GM21576 (cell line): ENCODE measurements around the gene PSMF1.

Source experiments
- ATAC-seq: cut with Tn5 transposase; IDR thresholded peaks from one replicate; pipeline ENCODE4 v1.9.1; 2021; ENCODE audit warnings: mild to moderate bottlenecking, moderate library complexity; ENCODE audit not compliant: unreplicated experiment

PSMF1 gene

DNA sequence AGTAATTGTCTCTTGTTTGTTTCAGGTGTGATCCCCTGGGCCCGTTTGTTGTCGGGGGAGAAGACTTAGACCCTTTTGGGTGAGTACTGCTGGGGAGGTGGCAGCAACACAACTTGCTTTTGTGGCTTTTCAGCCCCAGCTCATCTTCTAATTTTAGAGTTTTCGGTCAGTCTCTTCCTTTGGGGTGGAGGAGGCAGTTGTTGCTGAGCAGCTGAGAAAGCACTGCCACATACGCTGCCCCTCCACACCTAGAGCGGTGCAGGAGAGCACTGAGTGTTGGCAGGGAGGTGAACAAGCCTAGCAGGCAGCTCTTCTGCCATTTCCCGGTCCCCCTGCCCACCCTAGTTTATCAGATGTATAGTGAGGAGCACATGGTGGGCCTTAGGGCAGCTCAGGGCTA, 44.7 kb downstream of the PSMF1 start:
- ATAC-seq: no peak

DNA sequence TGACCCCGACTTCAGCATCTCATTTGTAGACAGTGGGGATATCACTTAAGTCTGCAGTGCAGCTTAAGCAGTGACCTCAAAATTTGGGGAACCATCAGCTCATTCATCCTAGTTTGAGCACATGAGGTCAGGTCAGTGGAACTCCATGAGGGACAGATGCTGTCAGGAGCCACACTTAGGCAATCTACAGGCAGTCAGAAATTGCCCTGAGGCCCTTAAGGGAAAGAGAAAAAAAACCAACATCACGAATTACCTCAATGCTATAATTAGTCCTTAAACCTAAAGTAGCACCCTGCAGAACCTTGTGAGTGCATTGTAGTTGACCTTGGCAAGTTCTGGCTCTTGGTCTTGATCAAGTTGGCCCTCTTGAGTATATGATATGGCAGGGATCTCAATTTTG, 45.3 kb downstream of the PSMF1 start:
- ATAC-seq: no peak

GRCh38 chr20:1164871-1165270, 46.5 kb downstream of the PSMF1 start:
- no peak for ATAC-seq

GRCh38 chr20:1165521-1165920, 47.1 kb downstream of the PSMF1 start:
- no peak for ATAC-seq

DNA sequence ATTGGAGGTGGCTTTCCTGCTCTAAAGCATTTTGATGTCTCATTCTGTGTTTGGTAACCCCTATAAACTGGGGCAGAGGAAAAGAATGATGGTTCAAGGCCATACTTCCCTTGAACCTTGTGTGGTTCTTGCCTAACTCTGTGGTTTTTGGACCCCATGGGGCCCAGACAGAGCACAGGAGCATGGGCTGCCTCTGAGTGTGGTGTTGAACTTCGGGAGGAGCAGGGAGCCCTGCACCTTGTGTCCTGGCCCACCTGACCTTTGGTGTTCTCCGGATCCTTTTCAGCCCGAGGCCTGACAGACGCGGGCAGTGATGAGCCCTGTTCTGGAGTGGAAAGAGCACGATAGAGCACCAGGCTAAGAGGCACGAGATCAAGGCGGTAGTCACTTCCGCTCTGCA, 47.5 kb downstream of the PSMF1 start:
- no peak for ATAC-seq

DNA sequence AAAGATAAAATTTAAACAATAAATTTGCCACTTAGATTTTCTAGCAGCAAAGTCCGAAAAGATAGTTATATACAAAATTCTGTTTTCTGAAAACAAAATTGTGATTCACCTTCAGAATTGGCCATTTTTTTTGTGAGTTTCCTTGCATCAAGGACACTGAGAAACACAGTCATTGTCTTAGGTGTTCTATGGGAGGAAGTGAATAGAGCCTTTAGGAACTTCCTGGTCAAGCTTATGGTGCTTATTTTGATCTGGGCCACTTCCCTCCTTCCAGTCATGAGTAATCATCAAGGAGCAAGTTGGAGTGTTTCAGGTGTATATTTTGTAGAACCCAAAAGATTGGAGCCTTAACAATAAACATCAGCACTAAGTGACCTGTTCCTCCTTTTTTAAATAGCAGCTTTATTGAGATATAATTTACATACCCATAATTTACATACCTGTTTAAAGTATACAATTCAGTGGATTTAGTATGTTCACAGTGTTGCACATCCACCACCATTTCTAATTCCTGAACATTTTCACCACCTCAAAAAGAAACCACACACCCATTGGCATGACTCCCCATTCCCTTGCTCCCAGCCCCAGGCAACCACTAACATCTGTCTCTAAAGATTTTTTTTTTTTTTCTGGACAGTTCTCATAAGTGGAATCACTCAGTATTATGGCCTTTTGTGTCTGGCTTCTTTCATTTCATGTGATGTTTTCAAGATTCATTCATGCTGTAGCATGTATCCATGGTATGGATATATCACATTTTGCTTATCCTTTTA, 48.7 kb downstream of the PSMF1 start:
- ATAC-seq: no peak

- no peak for ATAC-seq
Observed at GRCh38 chr20:1169224-1169623, 50.8 kb downstream of the PSMF1 start.

- no peak for ATAC-seq
Observed at GRCh38 chr20:1171461-1172093, 53.2 kb downstream of the PSMF1 start.

- no peak for ATAC-seq
Observed at GRCh38 chr20:1173698-1174097, 55.3 kb downstream of the PSMF1 start.

- no peak for ATAC-seq
Observed at GRCh38 chr20:1174787-1175186, 56.4 kb downstream of the PSMF1 start.

GRCh38 chr20:1177680-1178079, 59.3 kb downstream of the PSMF1 start:
- ATAC-seq: no peak

- no peak for ATAC-seq
Observed at GRCh38 chr20:1178103-1178502, 59.7 kb downstream of the PSMF1 start.

GRCh38 chr20:1178623-1179022, 60.2 kb downstream of the PSMF1 start:
- ATAC-seq: no peak

DNA sequence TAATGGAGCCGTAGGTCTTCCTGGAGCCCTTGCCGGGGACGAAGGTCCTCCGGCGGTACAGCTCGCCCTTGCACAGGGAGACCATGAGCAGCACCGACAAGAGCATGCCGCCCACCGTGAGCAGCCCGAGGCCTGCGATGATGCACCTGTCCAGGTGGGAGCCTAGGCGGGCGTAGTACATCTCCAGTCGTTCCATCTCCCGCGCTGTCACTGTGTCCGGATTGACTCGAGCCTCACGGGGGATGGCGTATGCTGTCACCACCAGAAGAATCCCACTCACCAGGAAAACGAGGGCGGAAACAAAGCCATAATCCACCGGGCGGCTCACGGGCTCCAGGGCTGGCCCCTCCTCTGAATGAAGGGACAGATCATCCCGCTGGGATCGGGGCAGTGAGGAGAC, 62.5 kb downstream of the PSMF1 start:
- ATAC-seq: no peak

DNA sequence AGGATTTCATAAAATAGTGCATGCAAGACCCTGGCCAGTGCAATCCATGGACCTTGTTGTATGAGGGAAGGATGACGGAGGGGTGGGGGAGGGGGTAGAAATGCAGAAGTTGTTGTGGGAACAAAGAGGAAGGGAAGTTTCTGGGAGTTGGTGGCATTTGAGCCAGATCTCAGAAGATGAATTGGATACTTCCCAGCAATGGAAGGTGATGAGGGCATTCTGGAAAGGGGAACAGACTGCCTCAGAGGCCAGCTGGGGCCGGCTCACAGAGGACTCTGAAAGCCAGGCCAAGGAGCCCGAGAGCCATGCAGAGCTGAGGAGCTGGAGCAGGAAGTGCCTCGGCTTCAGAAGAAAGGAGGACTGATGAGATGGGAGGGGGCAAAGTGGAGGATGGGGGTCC, 63.7 kb downstream of the PSMF1 start:
- ATAC-seq: no peak

- no peak for ATAC-seq
Observed at GRCh38 chr20:1183153-1183552, 64.8 kb downstream of the PSMF1 start.

DNA sequence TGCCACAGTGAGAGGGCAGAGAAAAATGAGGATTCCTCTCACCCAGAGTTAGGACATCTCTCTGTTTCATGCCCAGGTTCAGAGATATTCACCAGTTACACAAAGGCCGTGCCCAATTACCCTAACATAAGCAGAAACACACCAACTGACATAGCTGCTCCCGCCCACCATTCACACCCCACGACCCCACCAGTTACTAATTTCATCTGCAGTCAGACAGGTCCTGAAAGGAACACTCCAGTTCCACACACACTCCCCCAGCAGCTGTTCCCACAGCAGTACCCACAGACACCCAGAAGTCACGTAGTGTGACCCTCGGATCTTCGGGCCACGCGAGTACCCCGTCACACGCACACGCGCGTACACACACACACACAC, 65.8 kb downstream of the PSMF1 start:
- no peak for ATAC-seq

DNA sequence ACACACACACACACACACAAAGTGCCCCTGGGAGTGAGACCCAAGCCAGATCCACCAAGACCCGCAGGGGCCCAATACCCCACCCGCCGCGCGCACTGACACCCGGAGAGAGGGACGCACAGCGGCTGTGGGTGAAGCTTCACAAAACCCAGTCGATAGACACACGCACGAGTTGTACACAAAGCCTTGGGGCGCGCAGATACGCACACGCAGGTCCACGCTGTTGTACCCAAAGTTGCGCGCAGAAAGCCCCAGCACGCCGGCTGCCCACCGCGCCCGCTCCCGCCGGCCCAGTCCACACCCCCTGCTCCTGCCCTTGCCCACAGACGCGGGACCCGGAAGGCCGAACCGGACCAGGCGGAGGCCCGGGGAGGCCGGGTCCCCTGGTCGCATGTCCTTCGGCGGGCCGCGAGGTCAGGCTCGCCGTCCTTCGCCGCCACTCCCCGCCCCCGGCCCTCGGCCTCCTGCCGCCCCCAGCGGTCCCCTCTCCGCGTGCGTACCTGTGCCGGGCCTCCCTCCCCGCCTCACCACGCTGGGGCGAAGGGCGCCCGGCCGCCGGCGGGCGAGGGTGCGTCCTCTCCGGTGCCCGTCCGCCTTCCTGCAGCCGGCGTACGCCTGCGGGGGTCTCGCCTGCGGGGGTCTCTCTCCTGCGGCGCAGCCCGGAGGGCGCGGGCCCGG, 66.4 kb downstream of the PSMF1 start, which contains the start of gene TMEM74B:
Gene TMEM74B (minus strand): TSS at position 344 of the 678 bp plus-strand sequence. CDS start 1,180 bp downstream, outside the sequence.
- no peak for ATAC-seq

GRCh38 chr20:1185316-1185741, 66.9 kb downstream of the PSMF1 start:
- no peak for ATAC-seq

DNA sequence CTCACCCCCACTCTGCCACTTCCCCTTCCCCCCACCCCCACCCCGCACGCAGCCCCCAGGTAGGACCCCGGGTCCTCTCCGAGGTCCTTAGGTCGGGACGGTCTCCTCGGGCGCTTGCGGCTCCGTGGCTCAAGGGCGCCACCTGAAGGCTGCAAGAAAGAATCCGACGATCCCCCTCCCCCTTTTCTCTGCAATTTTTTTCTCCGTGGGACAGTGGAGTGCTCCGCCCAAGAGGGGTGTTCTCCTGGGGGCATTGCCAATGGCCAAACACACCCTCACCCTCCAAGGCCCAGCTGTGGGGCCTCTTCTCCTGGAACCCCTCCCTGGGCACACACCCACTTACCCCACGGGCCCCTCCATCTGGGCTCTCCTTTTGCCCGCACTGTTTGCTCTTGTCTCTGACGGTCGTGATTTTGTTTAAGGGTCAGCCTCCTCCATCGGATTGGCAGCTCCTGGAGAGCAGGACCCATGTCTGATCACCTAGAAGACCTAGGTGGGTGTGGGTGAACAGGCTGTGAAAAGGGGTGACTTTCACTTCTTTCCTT, 67.5 kb downstream of the PSMF1 start:
- ATAC-seq: no peak

DNA sequence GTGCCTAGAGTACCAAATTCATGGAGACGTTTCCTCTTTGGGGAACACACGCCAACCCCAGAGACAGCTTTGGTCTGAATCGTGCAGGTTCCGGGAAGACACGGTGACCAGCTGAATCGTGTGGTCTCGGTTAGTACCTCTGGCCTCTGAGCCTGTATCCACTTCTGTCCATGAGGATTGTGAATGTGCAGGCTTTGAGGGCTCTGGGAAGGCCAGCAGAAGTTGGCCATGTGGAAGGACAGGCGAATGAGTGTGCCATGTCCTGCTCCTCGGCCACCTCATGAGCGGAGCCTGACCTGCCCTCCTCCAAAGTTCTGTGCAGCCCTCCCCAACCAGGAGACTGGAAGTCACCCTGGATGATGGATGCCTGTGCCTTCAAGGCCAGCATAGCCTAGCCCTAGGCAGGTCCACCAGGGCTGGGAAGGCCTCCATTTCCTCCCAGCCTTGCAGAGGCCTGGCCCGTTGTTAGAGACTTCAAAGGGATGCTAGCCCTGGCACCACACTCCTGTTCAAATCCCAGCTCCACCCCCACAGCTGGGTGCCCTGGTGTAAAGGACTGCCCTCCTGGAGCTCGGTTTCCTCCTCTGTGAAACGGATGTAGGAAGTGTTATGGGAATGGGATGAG, 68.1 kb downstream of the PSMF1 start:
- ATAC-seq: no peak
